ENCODE data around the gene ALDH1A1.

ALDH1A1 gene

GRCh38 chr9:72911247-72911775 lies 41.5 kb downstream of the ALDH1A1 start:
- no peak overlapping the region for H3K27ac Mint-ChIP-seq

GRCh38 chr9:72909428-72909827 lies 43.4 kb downstream of the ALDH1A1 start:
- peaks cover 2% of the 10 kb centered on the region for H3K27me3 Mint-ChIP-seq
- no peak for DNase-seq (ENCODE audit: low spot score in 2 of 2)
- H3K36me3 Mint-ChIP-seq = no peaks in the 10 kb centered on the region
- ATAC-seq (ENCODE audit: low read depth) = no peak
- no peaks in the 10 kb centered on the region for H3K9me3 Mint-ChIP-seq
- no peaks in the 10 kb centered on the region for H3K4me1 Mint-ChIP-seq
- no peak overlapping the region for H3K27ac Mint-ChIP-seq
- no peak overlapping the region for H3K4me3 Mint-ChIP-seq

More at GRCh38 chr9:72911247-72911775, 41.5 kb downstream of the ALDH1A1 start:
- DNase-seq (ENCODE audit: low spot score in 2 of 2) = no peak
- ATAC-seq (ENCODE audit: low read depth) = no peak
- Mint-ChIP-seq H3K9me3 (no peaks in the 10 kb centered on the region), H3K4me1 (no peaks in the 10 kb centered on the region), H3K36me3 (no peaks in the 10 kb centered on the region), H3K4me3 (no peak overlapping the region), H3K27me3 (peaks cover 2% of the 10 kb centered on the region)

- H3K9me3 Mint-ChIP-seq = no peaks in the 10 kb centered on the region
These were observed 45.4 kb downstream of the ALDH1A1 start for GRCh38 chr9:72907421-72907820.

GRCh38 chr9:72906810-72907209 lies 46.0 kb downstream of the ALDH1A1 start:
- DNase-seq (ENCODE audit: low spot score in 2 of 2) = no peak
- no peaks in the 10 kb centered on the region for H3K36me3 Mint-ChIP-seq
- H3K4me3 Mint-ChIP-seq = no peak overlapping the region
- ATAC-seq (ENCODE audit: low read depth) = no peak
- H3K9me3 Mint-ChIP-seq = no peaks in the 10 kb centered on the region
- no peaks in the 10 kb centered on the region for H3K27me3 Mint-ChIP-seq
- H3K27ac Mint-ChIP-seq = no peak overlapping the region
- no peaks in the 10 kb centered on the region for H3K4me1 Mint-ChIP-seq

More at GRCh38 chr9:72907421-72907820, 45.4 kb downstream of the ALDH1A1 start:
- peaks cover under 1% of the 10 kb centered on the region for H3K27me3 Mint-ChIP-seq
- DNase-seq (ENCODE audit: low spot score in 2 of 2) (no peak), ATAC-seq (ENCODE audit: low read depth) (no peak)
- H3K36me3 Mint-ChIP-seq = no peaks in the 10 kb centered on the region
- H3K4me1 Mint-ChIP-seq = no peaks in the 10 kb centered on the region
- H3K4me3 Mint-ChIP-seq = no peak overlapping the region
- H3K27ac Mint-ChIP-seq = no peak overlapping the region

- no peak for DNase-seq (ENCODE audit: low spot score in 2 of 2)
- Mint-ChIP-seq H3K9me3 (no peaks in the 10 kb centered on the region), H3K36me3 (no peaks in the 10 kb centered on the region), H3K27ac (no peak overlapping the region), H3K4me1 (no peaks in the 10 kb centered on the region), H3K4me3 (no peak overlapping the region), H3K27me3 (no peaks in the 10 kb centered on the region)
- ATAC-seq (ENCODE audit: low read depth) = no peak
These were observed 47.1 kb downstream of the ALDH1A1 start for GRCh38 chr9:72905514-72906480.

GRCh38 chr9:72904267-72905093 lies 48.4 kb downstream of the ALDH1A1 start:
- no peaks in the 10 kb centered on the region for H3K36me3 Mint-ChIP-seq
- no peak for ATAC-seq (ENCODE audit: low read depth)
- H3K27me3 Mint-ChIP-seq = no peaks in the 10 kb centered on the region

DNA sequence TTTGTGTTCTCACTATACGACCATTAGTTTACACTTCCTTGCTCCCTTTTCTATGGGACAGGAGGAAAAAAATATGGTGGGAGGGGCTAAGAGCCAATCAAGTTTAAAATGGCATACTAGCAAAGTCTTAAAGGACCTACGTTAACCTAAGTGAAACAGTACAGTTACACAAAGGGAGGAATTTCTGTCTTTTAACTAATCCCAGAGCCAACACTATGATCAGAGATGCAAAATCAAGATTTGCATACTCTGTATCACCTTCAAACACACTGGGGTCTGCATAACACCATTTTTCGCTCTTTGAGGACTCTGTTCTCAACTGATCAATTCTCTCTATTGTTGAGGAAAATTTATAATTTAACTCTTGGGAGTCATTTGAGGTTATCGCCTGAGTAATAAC lies 49.8 kb downstream of the ALDH1A1 start:
- no peak overlapping the region for H3K4me3 Mint-ChIP-seq
- DNase-seq (ENCODE audit: low spot score in 2 of 2) (no peak), ATAC-seq (ENCODE audit: low read depth) (no peak)
- no peaks in the 10 kb centered on the region for H3K4me1 Mint-ChIP-seq
- H3K27me3 Mint-ChIP-seq = peaks cover 1% of the 10 kb centered on the region
- H3K9me3 Mint-ChIP-seq = no peaks in the 10 kb centered on the region
- H3K36me3 Mint-ChIP-seq = no peaks in the 10 kb centered on the region
- no peak overlapping the region for H3K27ac Mint-ChIP-seq

More at GRCh38 chr9:72904267-72905093, 48.4 kb downstream of the ALDH1A1 start:
- H3K4me3 Mint-ChIP-seq = no peak overlapping the region
- H3K27ac Mint-ChIP-seq = no peak overlapping the region
- H3K4me1 Mint-ChIP-seq = no peaks in the 10 kb centered on the region
- H3K9me3 Mint-ChIP-seq = no peaks in the 10 kb centered on the region
- DNase-seq (ENCODE audit: low spot score in 2 of 2) = no peak

DNA sequence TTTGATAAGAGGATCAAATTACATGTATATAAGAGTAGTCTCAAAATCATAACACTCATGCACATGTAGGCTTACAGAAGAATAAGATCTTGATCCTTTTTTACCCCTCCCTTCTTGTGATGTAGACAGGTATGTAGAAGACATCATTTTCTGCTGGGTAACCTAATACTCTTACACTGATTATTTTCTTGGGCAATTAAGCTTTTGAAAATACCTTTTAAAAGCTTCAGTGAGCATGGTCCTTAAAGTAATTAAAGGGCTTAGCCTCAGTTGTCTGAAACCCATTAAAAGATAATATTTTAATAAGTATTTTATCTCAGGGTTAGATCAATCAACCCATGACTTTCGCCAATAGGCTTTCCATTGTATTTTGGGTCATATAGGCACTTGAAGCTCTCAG lies 50.6 kb downstream of the ALDH1A1 start:
- Mint-ChIP-seq H3K9me3 (no peaks in the 10 kb centered on the region), H3K4me1 (no peaks in the 10 kb centered on the region), H3K36me3 (no peaks in the 10 kb centered on the region), H3K4me3 (no peak overlapping the region), H3K27me3 (peaks cover 3% of the 10 kb centered on the region), H3K27ac (no peak overlapping the region)
- no peak for ATAC-seq (ENCODE audit: low read depth)
- DNase-seq (ENCODE audit: low spot score in 2 of 2) = no peak

DNA sequence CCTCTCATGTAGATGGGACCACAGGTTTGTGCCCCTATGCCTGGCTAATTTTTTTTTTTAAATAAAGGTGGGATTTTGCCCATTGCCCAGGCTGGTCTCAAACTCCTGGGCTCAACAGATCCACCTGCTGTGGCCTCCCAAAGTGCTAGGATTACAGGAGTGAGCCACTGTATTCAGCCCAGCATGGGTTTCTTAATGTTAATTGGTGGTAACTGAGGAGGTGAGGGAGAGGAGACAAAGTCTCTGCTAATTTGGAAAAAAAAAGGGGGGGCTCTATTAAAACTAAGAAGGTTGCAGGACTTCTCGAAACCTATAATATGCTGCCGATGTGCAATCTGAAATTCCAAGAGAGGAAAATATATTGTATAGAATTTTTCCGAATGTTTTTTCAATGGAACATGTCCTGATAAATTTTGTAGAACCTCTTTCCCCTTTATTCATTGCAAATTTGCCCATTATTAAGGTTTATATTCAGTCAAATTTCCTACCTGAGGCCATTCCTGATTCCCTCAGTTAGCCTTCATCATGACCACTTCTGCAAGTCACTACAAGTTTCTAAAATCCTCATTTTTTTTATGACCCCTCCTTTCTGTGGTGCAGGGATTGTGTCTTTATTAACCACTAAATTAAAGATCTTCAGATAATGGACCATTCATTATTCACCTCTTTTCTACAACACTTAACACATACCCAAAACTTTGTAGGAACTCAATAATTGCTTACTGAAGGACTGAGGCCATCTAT lies 52.9 kb downstream of the ALDH1A1 start:
- Mint-ChIP-seq H3K36me3 (no peaks in the 10 kb centered on the region), H3K27me3 (peaks cover 3% of the 10 kb centered on the region)

GRCh38 chr9:72898784-72899733 lies 53.8 kb downstream of the ALDH1A1 start:
- no peak for DNase-seq (ENCODE audit: low spot score in 2 of 2)
- Mint-ChIP-seq H3K9me3 (no peaks in the 10 kb centered on the region), H3K36me3 (no peaks in the 10 kb centered on the region), H3K4me3 (no peak overlapping the region), H3K27me3 (peaks cover 3% of the 10 kb centered on the region), H3K27ac (no peak overlapping the region), H3K4me1 (no peaks in the 10 kb centered on the region)
- ATAC-seq (ENCODE audit: low read depth) = no peak

More for the DNA sequence above, 52.9 kb downstream of the ALDH1A1 start:
- Mint-ChIP-seq H3K9me3 (no peaks in the 10 kb centered on the region), H3K4me1 (no peaks in the 10 kb centered on the region), H3K4me3 (no peak overlapping the region), H3K27ac (no peak overlapping the region)
- ATAC-seq (ENCODE audit: low read depth) (no peak), DNase-seq (ENCODE audit: low spot score in 2 of 2) (no peak)

- no peaks in the 10 kb centered on the region for H3K4me1 Mint-ChIP-seq
- H3K9me3 Mint-ChIP-seq = no peaks in the 10 kb centered on the region
- peaks cover 3% of the 10 kb centered on the region for H3K27me3 Mint-ChIP-seq
- H3K36me3 Mint-ChIP-seq = no peaks in the 10 kb centered on the region
- H3K27ac Mint-ChIP-seq = no peak overlapping the region
- ATAC-seq (ENCODE audit: low read depth) (no peak), DNase-seq (ENCODE audit: low spot score in 2 of 2) (no peak)
- H3K4me3 Mint-ChIP-seq = no peak overlapping the region
These were observed 54.5 kb downstream of the ALDH1A1 start for GRCh38 chr9:72898360-72898759.

DNA sequence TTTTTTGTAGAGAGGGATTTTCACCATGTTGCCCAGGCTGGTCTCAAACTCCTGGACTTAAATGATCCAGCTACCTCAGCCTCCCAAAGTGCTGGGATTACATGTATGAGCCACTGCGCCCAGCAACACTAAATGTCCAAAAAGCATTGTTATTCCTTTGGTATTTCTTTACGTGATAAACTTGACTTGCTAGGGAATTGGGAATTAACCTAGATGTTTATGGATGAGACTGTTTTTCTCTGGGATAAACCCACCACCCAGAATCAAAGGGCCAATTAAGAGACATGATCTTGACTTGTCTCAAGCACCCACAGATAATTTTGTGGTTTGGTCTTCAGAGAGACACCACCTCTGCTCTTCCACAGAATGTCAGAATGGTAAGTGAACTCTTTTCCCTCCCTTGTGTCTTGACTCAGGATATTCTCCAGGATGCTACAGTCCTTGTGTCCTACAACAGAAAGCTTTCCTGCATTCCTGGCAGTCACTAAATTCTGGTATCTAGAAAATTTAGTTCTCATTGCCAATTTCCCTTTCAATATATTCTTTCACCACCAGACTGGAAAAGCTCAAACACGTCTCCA lies 55.7 kb downstream of the ALDH1A1 start:
- ATAC-seq (ENCODE audit: low read depth) (no peak), DNase-seq (ENCODE audit: low spot score in 2 of 2) (no peak)
- H3K9me3 Mint-ChIP-seq = no peaks in the 10 kb centered on the region
- H3K36me3 Mint-ChIP-seq = no peaks in the 10 kb centered on the region
- no peak overlapping the region for H3K4me3 Mint-ChIP-seq
- peaks cover 3% of the 10 kb centered on the region for H3K27me3 Mint-ChIP-seq
- no peaks in the 10 kb centered on the region for H3K4me1 Mint-ChIP-seq
- no peak overlapping the region for H3K27ac Mint-ChIP-seq

Data from memory B cell (primary cell).